GM08714 (cell line): ENCODE results near the gene ZIC2.
A peak's percentile ranks its signal among the peaks of the same experiment; 100 is the strongest.

Experiments used
- H3K4me3 ChIP-seq: fragments of 200-500 bp; sonication (Bioruptor generic); 2 replicates; pipeline ENCODE4 v1.5.1; 2014; ENCODE audit warnings: mild to moderate bottlenecking, low read length, inconsistent platforms
- ZNF274 ChIP-seq: IDR thresholded peaks from 2 replicates; pipeline ENCODE4 v1.6.1; 2012; ENCODE audit warnings: mild to moderate bottlenecking, low read depth, low read length

The ZIC2 gene

GRCh38 chr13:99977334-99977911, 4.2 kb upstream of the ZIC2 start:
- H3K4me3 ChIP-seq, result no peak overlapping the region

GRCh38 chr13:99977912-99978798, 3.4 kb upstream of the ZIC2 start:
- no peak overlapping the region for H3K4me3 ChIP-seq
- TF ChIP-seq ZNF274, result no peak

More at GRCh38 chr13:99977334-99977911, 4.2 kb upstream of the ZIC2 start:
- no peak for TF ChIP-seq ZNF274

- no peak for TF ChIP-seq ZNF274
- H3K4me3 ChIP-seq, result no peak overlapping the region
These were observed 2.7 kb upstream of the ZIC2 start for GRCh38 chr13:99978799-99979452.

- TF ChIP-seq ZNF274, result no peak
- no peak overlapping the region for H3K4me3 ChIP-seq
These were observed 2.0 kb upstream of the ZIC2 start for GRCh38 chr13:99979453-99980200.

- peak overlapping the region; percentile 54; the same call in 1 of the 2 replicates for H3K4me3 ChIP-seq
- TF ChIP-seq ZNF274, result no peak
These were observed 1.3 kb upstream of the ZIC2 start for GRCh38 chr13:99980201-99980823.

GRCh38 chr13:99980824-99981734, 505 bp upstream of the ZIC2 start:
- no peak for TF ChIP-seq ZNF274
- peak overlapping the region; percentile 61; the same call in 1 of the 2 replicates for H3K4me3 ChIP-seq

- H3K4me3 ChIP-seq, result peak overlapping the region; percentile 40; the same call in 1 of the 2 replicates
- TF ChIP-seq ZNF274, result no peak
These were observed 599 bp downstream of the ZIC2 start for GRCh38 chr13:99982036-99982730.

GRCh38 chr13:99982731-99983498, 1.3 kb downstream of the ZIC2 start:
- H3K4me3 ChIP-seq, result peak overlapping the region; percentile 21
- TF ChIP-seq ZNF274, result no peak

GRCh38 chr13:99983499-99984401, 2.2 kb downstream of the ZIC2 start:
- peak overlapping the region; percentile 21 for H3K4me3 ChIP-seq
- no peak for TF ChIP-seq ZNF274

GRCh38 chr13:99984461-99985240, 3.1 kb downstream of the ZIC2 start:
- TF ChIP-seq ZNF274, result no peak
- H3K4me3 ChIP-seq, result peak overlapping the region; percentile 21; the same call in 1 of the 2 replicates
